ENCODE measurements around the gene PPM1E. TPM values are rescaled to one million over a fixed set of nuclear protein-coding genes. Genes with fewer than 3 reads are reported as not detected.

PPM1E gene
- polyA plus RNA-seq, 1 donor (not counting 4 experiments of a cell fraction or from before 2014, with no cell fraction given), result not detected

DNA sequence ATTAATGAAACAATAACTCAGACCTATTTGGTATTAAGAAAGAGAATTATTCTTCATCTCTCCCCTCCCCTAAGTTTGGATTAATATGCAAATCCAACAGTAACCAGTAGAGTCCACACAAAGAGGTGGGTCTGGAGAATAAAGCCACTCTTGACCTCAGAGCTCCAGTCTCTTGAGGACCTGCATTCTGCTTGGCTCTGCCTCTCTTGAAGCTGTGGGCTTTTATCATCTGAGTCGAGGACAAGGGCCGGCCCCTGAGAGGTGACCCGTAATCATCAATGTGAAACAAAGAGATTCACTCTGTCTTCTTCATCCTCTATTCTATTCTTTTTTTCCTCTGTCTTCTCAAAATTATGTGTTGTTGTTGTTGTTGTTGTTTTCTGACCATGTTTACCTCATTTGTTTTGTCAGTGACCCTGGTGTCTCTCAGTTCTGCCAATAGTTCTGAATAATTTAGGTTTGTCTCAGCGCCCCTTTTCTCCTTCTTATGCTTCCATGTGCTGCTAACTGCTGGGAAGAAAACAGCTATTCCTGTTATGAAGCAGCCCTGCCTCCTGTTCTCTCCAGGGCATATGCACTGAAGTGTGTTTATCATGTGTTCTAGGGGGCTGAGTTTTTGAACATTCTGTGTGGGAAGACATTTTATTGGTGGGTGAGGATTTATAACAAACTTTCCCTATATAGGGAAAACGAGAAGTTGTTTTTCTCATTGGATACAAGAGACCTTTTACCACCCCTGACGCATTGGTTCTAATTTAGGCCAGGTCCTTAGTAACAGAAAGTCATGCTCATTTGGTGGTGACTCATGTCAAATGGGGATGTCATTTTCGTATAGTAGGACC, 215.2 kb downstream of the PPM1E start:
- no peak overlapping the region for H3K4me3 ChIP-seq (ENCODE audit: control insufficient read depth in 2 of 3, extremely low read depth in 1 of 3, insufficient read depth in 2 of 3, low read depth in 1 of 3, low read length in 3 of 3)
- TF ChIP-seq, protein P1, sequence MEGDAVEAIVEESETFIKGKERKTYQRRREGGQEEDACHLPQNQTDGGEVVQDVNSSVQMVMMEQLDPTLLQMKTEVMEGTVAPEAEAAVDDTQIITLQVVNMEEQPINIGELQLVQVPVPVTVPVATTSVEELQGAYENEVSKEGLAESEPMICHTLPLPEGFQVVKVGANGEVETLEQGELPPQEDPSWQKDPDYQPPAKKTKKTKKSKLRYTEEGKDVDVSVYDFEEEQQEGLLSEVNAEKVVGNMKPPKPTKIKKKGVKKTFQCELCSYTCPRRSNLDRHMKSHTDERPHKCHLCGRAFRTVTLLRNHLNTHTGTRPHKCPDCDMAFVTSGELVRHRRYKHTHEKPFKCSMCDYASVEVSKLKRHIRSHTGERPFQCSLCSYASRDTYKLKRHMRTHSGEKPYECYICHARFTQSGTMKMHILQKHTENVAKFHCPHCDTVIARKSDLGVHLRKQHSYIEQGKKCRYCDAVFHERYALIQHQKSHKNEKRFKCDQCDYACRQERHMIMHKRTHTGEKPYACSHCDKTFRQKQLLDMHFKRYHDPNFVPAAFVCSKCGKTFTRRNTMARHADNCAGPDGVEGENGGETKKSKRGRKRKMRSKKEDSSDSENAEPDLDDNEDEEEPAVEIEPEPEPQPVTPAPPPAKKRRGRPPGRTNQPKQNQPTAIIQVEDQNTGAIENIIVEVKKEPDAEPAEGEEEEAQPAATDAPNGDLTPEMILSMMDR (optimal IDR thresholded peaks at IDR 0.05 in 1 of 3, IDR thresholded peaks at IDR 0.05 in 1 of 3, conservative IDR thresholded peaks at IDR 0.05 in 1 of 3; ENCODE audit: extremely low read depth in 1 of 3, insufficient read depth in 2 of 3, low read length in 3 of 3), result no peak
- TF ChIP-seq EZH2 (IDR thresholded peaks at IDR 0.05; ENCODE audit: low read length), result no peak
- DNase-seq (ENCODE audit: low read depth, low spot score) (no peak), FAIRE-seq (no peak)
- no peaks in the 10 kb centered on the region for H3K36me3 ChIP-seq (ENCODE audit: control insufficient read depth in 2 of 2, extremely low read depth in 1 of 2, insufficient read depth in 2 of 2, low read length in 2 of 2)
- dilution Hi-C loops (cut with MboI; ENCODE audit: extremely low pct_ligation_motif_present, low sequenced_read_pairs), result no loop called here
- no peaks in the 10 kb centered on the region for H3K4me1 ChIP-seq (ENCODE audit: control insufficient read depth, extremely low read depth, insufficient read depth, low read length)
- H3K4me2 ChIP-seq (ENCODE audit: control insufficient read depth, extremely low read depth, insufficient read depth, low read depth, low read length), result no peak overlapping the region
- no peak overlapping the region for H3K9ac ChIP-seq (ENCODE audit: control insufficient read depth, extremely low read depth, insufficient read depth, low read length)
- H4K20me1 ChIP-seq (ENCODE audit: control insufficient read depth, extremely low read depth, insufficient read depth, low read length), result no peaks in the 10 kb centered on the region
- H3K79me2 ChIP-seq (ENCODE audit: control insufficient read depth, insufficient read depth, low read length), result no peaks in the 10 kb centered on the region
- no peaks in the 10 kb centered on the region for H3K9me3 ChIP-seq (ENCODE audit: control insufficient read depth, low read depth, low read length)
- H3K27me3 ChIP-seq (ENCODE audit: control insufficient read depth, extremely low read depth, insufficient read depth, low read length), result no peaks in the 10 kb centered on the region
- no peak overlapping the region for H3K27ac ChIP-seq (ENCODE audit: control insufficient read depth, insufficient read depth, low read length)
- no peaks in the 10 kb centered on the region for H3K9me1 ChIP-seq (ENCODE audit: control insufficient read depth, extremely low read depth, insufficient read depth, low read length)
- H2AFZ ChIP-seq (ENCODE audit: control insufficient read depth, low read length), result no peak overlapping the region

DNA sequence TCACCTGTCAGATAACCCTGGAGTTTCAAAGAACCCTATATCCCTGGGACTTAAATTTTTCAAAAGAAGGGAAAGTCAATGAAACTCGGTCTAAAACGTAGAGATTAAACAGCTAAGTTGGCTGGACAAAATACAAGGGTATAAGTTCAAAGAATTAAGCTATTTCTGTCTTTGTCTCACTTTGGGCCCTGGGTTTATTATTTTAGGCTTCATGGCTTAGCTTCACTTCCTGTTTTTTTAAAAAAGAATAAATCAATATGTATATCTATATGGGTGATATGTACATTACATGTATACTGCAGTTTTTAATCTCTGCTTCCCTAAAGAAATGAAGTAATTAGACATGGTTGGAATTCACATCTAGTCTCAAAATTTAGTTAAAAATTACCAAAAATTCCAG, 218.7 kb downstream of the PPM1E start:
- H3K27me3 ChIP-seq (ENCODE audit: control insufficient read depth, extremely low read depth, insufficient read depth, low read length), result no peaks in the 10 kb centered on the region
- no peaks in the 10 kb centered on the region for H4K20me1 ChIP-seq (ENCODE audit: control insufficient read depth, extremely low read depth, insufficient read depth, low read length)
- no peaks in the 10 kb centered on the region for H3K9me3 ChIP-seq (ENCODE audit: control insufficient read depth, low read depth, low read length)
- dilution Hi-C loops (cut with MboI; ENCODE audit: extremely low pct_ligation_motif_present, low sequenced_read_pairs), result no loop called here
- TF ChIP-seq, protein P1 (optimal IDR thresholded peaks at IDR 0.05 in 1 of 3, IDR thresholded peaks at IDR 0.05 in 1 of 3, conservative IDR thresholded peaks at IDR 0.05 in 1 of 3; ENCODE audit: extremely low read depth in 1 of 3, insufficient read depth in 2 of 3, low read length in 3 of 3), result no peak
- TF ChIP-seq EZH2 (IDR thresholded peaks at IDR 0.05; ENCODE audit: low read length), result no peak
- no peaks in the 10 kb centered on the region for H3K4me1 ChIP-seq (ENCODE audit: control insufficient read depth, extremely low read depth, insufficient read depth, low read length)
- FAIRE-seq, result no peak
- no peak overlapping the region for H2AFZ ChIP-seq (ENCODE audit: control insufficient read depth, low read length)
- no peak overlapping the region for H3K27ac ChIP-seq (ENCODE audit: control insufficient read depth, insufficient read depth, low read length)
- no peaks in the 10 kb centered on the region for H3K79me2 ChIP-seq (ENCODE audit: control insufficient read depth, insufficient read depth, low read length)
- H3K4me3 ChIP-seq (ENCODE audit: control insufficient read depth in 2 of 3, extremely low read depth in 1 of 3, insufficient read depth in 2 of 3, low read depth in 1 of 3, low read length in 3 of 3), result no peak overlapping the region
- no peaks in the 10 kb centered on the region for H3K9me1 ChIP-seq (ENCODE audit: control insufficient read depth, extremely low read depth, insufficient read depth, low read length)
- no peak for DNase-seq (ENCODE audit: low read depth, low spot score)
- H3K9ac ChIP-seq (ENCODE audit: control insufficient read depth, extremely low read depth, insufficient read depth, low read length), result no peak overlapping the region
- H3K36me3 ChIP-seq (ENCODE audit: control insufficient read depth in 2 of 2, extremely low read depth in 1 of 2, insufficient read depth in 2 of 2, low read length in 2 of 2), result no peaks in the 10 kb centered on the region
- H3K4me2 ChIP-seq (ENCODE audit: control insufficient read depth, extremely low read depth, insufficient read depth, low read depth, low read length), result no peak overlapping the region

All from keratinocyte (primary cell).